HepG2 (cell line): ENCODE measurements around the gene PEBP1. TPM values are rescaled to one million over a fixed set of nuclear protein-coding genes. Genes with fewer than 3 reads are reported as not detected.
A peak's percentile ranks its signal among the peaks of the same experiment; 100 is the strongest.

Source experiments
- ATAC-seq: fragments of 200-7000 bp; cut with Tn5 transposase; 3 replicates; pipeline ENCODE4 v1.9.1; 2020; ENCODE audit warnings: mild to moderate bottlenecking, moderate library complexity
- BruUV-seq: library from RNA; stranded (reverse); fragments of 400-500 nt; replicated peaks from 2 replicates; lab custom pipeline; 2021; lab: Mats Ljungman, UMichigan
- CTCF ChIA-PET: fragments of 300-600 bp; formaldehyde crosslinking; extraction: SDS; loops from one replicate; lab custom pipeline; 2021; ENCODE audit warnings: low total read pairs, inconsistent platforms, low intra/inter-chr PET ratio; lab: Yijun Ruan, JAX
- POLR2A ChIA-PET: fragments of 350-600 bp; sonication (Branson Sonifier 250); formaldehyde crosslinking; loops from one replicate; lab custom pipeline; 2020; ENCODE audit warnings: antibody characterized with exemption, inconsistent platforms; lab: Yijun Ruan, JAX
- DNase-seq: peaks from one replicate; pipeline ENCODE4 v3.0.0-alpha.2; 2015; ENCODE audit warnings: low spot score
- FAIRE-seq: peaks from 3 replicates; lab custom pipeline; 2011; peaks lifted over from hg19 to GRCh38; lab: Jason Lieb, UNC
- H2AFZ ChIP-seq: one replicate; pipeline ENCODE4 v1.6.1; 2011; ENCODE audit warnings: low read length, inconsistent platforms
- H3K27ac ChIP-seq: fragments of 300-600 bp; 3 replicates; pipeline ENCODE4 v1.8.0; 2011; ENCODE audit warnings: mixed run types, mild to moderate bottlenecking, mixed read lengths, low read length, inconsistent platforms; ENCODE audit not compliant: insufficient read depth; ENCODE audit errors: extremely low read length
- H3K27me3 ChIP-seq, 2 experiments: fragments of 200-600 bp in 1 of 2; 2 replicates in 1 of 2; 3 replicates in 1 of 2; pipeline versions ENCODE4 v1.6.0 to v1.8.0; 2011; ENCODE audit warnings: low read length in 2 of 2, mild to moderate bottlenecking in 2 of 2, moderate library complexity in 2 of 2, inconsistent platforms in 1 of 2; ENCODE audit not compliant: insufficient read depth in 2 of 2, control insufficient read depth in 1 of 2
- H3K36me3 ChIP-seq, 2 experiments: fragments of 200-600 bp in 1 of 2; replicated peaks in 1 of 2; 2 replicates in 1 of 2; 3 replicates in 1 of 2; pipeline versions ENCODE4 v1.5.1 to v1.8.0; 2011; ENCODE audit warnings: low read length in 2 of 2, inconsistent platforms in 1 of 2; ENCODE audit not compliant: insufficient read depth in 2 of 2, control insufficient read depth in 1 of 2
- H3K4me1 ChIP-seq: 2 replicates; pipeline ENCODE4 v1.5.1; 2012; ENCODE audit warnings: low read length, inconsistent platforms; ENCODE audit not compliant: insufficient read depth
- H3K4me2 ChIP-seq: 2 replicates; pipeline ENCODE4 v1.6.0; 2011; ENCODE audit warnings: low read depth, low read length, inconsistent platforms
- H3K4me3 ChIP-seq, 3 experiments: fragments of 200-600 bp in 1 of 3; sonication (generic), shearing (Covaris generic) in 1 of 3; replicated peaks in 1 of 3; 2 replicates each; pipeline ENCODE4 v1.5.1; 2011 to 2016; ENCODE audit warnings: low read length in 3 of 3, inconsistent platforms in 2 of 3, low read depth in 2 of 3, mild to moderate bottlenecking in 2 of 3, control low read depth in 1 of 3, mixed read lengths in 1 of 3; ENCODE audit not compliant: insufficient read depth in 1 of 3
- H3K79me2 ChIP-seq: one replicate; pipeline ENCODE4 v1.6.1; 2011; ENCODE audit warnings: low read length, inconsistent platforms; ENCODE audit not compliant: insufficient read depth
- H3K9ac ChIP-seq: 2 replicates; pipeline ENCODE4 v1.6.0; 2011; ENCODE audit warnings: mild to moderate bottlenecking, low read depth, low read length, inconsistent platforms; ENCODE audit not compliant: insufficient read depth
- H3K9me3 ChIP-seq: 2 replicates; pipeline ENCODE4 v1.5.1; 2012; ENCODE audit warnings: mild to moderate bottlenecking, low read length
- H4K20me1 ChIP-seq: 2 replicates; pipeline ENCODE4 v1.6.0; 2011; ENCODE audit warnings: inconsistent platforms, mild to moderate bottlenecking, low read length, moderate library complexity; ENCODE audit not compliant: insufficient read depth
- CTCF ChIP-seq: sonication (generic); formaldehyde crosslinking; IDR thresholded peaks from 2 replicates; pipeline ENCODE4 v1.5.0; 2020; ENCODE audit warnings: mild to moderate bottlenecking, missing genetic modification reagents, moderate library complexity
- MTF2 ChIP-seq: sonication (generic); formaldehyde crosslinking; IDR thresholded peaks from 2 replicates; pipeline ENCODE4 v1.5.0; 2020; ENCODE audit warnings: missing genetic modification reagents, borderline replicate concordance
- PRDM10 ChIP-seq: sonication (generic); formaldehyde crosslinking; IDR thresholded peaks from 2 replicates; pipeline ENCODE4 v1.4.0; 2020; ENCODE audit warnings: low read depth, missing genetic modification reagents
- SMC3 ChIP-seq: IDR thresholded peaks from 2 replicates; pipeline ENCODE4 v1.6.1; 2011; ENCODE audit warnings: low read length, improper control_type of control experiment
- STAG1 ChIP-seq: sonication (generic); formaldehyde crosslinking; IDR thresholded peaks from 2 replicates; pipeline ENCODE4 v1.4.0; 2020; ENCODE audit warnings: missing genetic modification reagents
- XBP1 ChIP-seq: sonication (generic); formaldehyde crosslinking; IDR thresholded peaks from 2 replicates; pipeline ENCODE4 v1.5.0; 2020; ENCODE audit warnings: missing genetic modification reagents
- ZKSCAN1 ChIP-seq: fragments of 150-350 bp; IDR thresholded peaks from 2 replicates; pipeline ENCODE4 v1.6.1; 2014; ENCODE audit warnings: low read length
- ZNF281 ChIP-seq: sonication (generic); formaldehyde crosslinking; IDR thresholded peaks from 2 replicates; pipeline ENCODE4 v1.4.0; 2020; ENCODE audit warnings: missing genetic modification reagents, borderline replicate concordance
- ZNF335 ChIP-seq: sonication (generic); formaldehyde crosslinking; IDR thresholded peaks from 2 replicates; pipeline ENCODE4 v1.4.0; 2020; ENCODE audit warnings: missing genetic modification reagents
- WGBS: methylation state at CpG from one replicate; pipeline ENCODE4 v1.1.6; 2017; ENCODE audit warnings: low lambda C conversion rate; 5-methylcytosine and 5-hydroxymethylcytosine counted together
- in situ Hi-C: cut with HindIII; loops from 2 replicates; pipeline ENCODE4 v1.10.0; 2017; ENCODE audit warnings: low pct_unique_long_range_greater_than_20kb; ENCODE audit not compliant: extremely low pct_ligation_motif_present
- intact Hi-C: fragments of 100-400 bp; cut with micrococcal nuclease; formaldehyde crosslinking; loops from one replicate; pipeline ENCODE4 v1.10.0; 2022; ENCODE audit not compliant: unreplicated experiment
- polyA plus RNA-seq, 8 experiments: library from polyadenylated mRNA; depleted of rRNA in 3 of 8; stranded (reverse) in 7 of 8; unstranded in 1 of 8; fragments of >200 nt; fragmentation: Illumina TruSeq in 4 of 8; extraction: Trizol in 4 of 8; gene quantifications; 2 replicates each; pipeline versions ENCODE4 v1.2.1 to v1.2.3, GENCODE V29; 2011 to 2016; ENCODE audit warnings: low read depth in 4 of 8, missing spikeins in 1 of 8, mixed read lengths in 1 of 8; ENCODE audit not compliant: insufficient read depth in 1 of 8
- total RNA-seq, 5 experiments: library from RNA; depleted of rRNA; stranded (reverse); fragments of >200 nt; fragmentation: Illumina TruSeq; extraction: Trizol; gene quantifications; 2 replicates each; pipeline ENCODE4 v1.2.3, GENCODE V29; 2016; ENCODE audit warnings: low read depth in 1 of 5

The PEBP1 gene
- total and polyA plus RNA-seq, 2 of the 13 experiments (the other 11 are each of a cell fraction or from before 2014, with no cell fraction given): 538 to 1,505 TPM

- POLR2A ChIA-PET: no interaction called here
- H3K79me2 ChIP-seq: no peaks in the 10 kb centered on the region
- intact Hi-C loops: loop anchor here (2.0 kb wide), 1 partner anchor 44 kb away; no protein-coding TSS in a partner anchor
- no peak for TF ChIP-seq ZNF281 (CRISPR knock-in tag)
- TF ChIP-seq PRDM10: no peak
- peak; percentile 57 for TF ChIP-seq STAG1
- no peak for TF ChIP-seq XBP1 (CRISPR knock-in tag)
- peak; percentile 38 for TF ChIP-seq SMC3
- no peak for TF ChIP-seq MTF2 (CRISPR knock-in tag)
- peak; percentile 44 for TF ChIP-seq CTCF (CRISPR knock-in tag)
- TF ChIP-seq ZKSCAN1: peak; percentile 54; the same call in 1 of the 2 replicates
- TF ChIP-seq ZNF335 (CRISPR knock-in tag): peak; percentile 95
- no peak overlapping the region for H2AFZ ChIP-seq
- peak; percentile 47; the same call in 1 of the 3 replicates for ATAC-seq
- no peak overlapping the region for H3K4me3 ChIP-seq
- H3K9ac ChIP-seq: no peak overlapping the region
- CTCF ChIA-PET: interaction anchor here (0.8 to 1.5 kb wide), 2 partner anchors 44 to 212 kb away, joined by 3 to 6 read pairs; partner anchors contain the start of gene SUDS3
- no peaks in the 10 kb centered on the region for H4K20me1 ChIP-seq
- no peaks in the 10 kb centered on the region for H3K4me1 ChIP-seq
- no peak overlapping the region for H3K4me2 ChIP-seq
- peak; percentile 10 for DNase-seq
- 60% methylated on average over 6 of the region's 6 CpGs for WGBS
- no peak overlapping the region for H3K27ac ChIP-seq
- H3K27me3 ChIP-seq: no peaks in the 10 kb centered on the region
- no TSS peak for BruUV-seq
- H3K9me3 ChIP-seq: no peaks in the 10 kb centered on the region
- FAIRE-seq: no peak
- H3K36me3 ChIP-seq: peaks cover 4 to 17% of the 10 kb centered on the region in 2 experiments; a peak in 4 of 5 replicates
- in situ Hi-C loops: no loop called here
Measured at GRCh38 chr12:118164798-118165486, 29.0 kb downstream of the PEBP1 start.
